C4-2B (cell line): ENCODE data around the gene LIPC.

Source experiments
- H3K27ac ChIP-seq: fragments of 450-650 bp; 2 replicates; pipeline ENCODE4 v1.5.1; 2017
- ZFX ChIP-seq: fragments of 450-650 bp; IDR thresholded peaks from 2 replicates; pipeline ENCODE4 v1.6.1; 2017
- TF ChIP-seq, protein P1 (sequence below): fragments of 450-650 bp; conservative IDR thresholded peaks from 2 replicates; pipeline ENCODE4 v1.5.1; 2017; ENCODE audit warnings: mild to moderate bottlenecking

The LIPC gene

DNA sequence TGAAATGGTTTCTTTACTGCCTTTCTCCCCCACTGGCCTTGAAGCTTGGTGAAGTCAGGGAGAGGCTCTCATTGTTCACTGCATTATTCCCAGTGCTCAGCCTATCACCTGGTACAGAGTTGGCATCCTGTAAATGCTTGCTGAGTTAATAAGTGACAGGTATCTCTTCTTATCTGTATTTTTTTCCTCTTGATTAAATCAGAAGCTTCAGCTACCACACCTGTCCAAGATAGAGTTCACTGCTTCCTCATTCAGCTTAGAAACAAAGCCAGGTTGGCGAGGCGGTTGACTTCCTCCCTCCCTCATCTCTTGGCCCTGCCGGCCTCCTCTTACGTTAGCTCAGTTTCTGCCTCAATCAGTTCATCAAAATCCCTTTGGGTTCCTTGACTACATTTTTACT is 142.8 kb downstream of the LIPC start:
- peak overlapping the region; percentile 35; the same call in 1 of the 2 replicates for H3K27ac ChIP-seq
- no peak for TF ChIP-seq ZFX
- TF ChIP-seq, protein P1, sequence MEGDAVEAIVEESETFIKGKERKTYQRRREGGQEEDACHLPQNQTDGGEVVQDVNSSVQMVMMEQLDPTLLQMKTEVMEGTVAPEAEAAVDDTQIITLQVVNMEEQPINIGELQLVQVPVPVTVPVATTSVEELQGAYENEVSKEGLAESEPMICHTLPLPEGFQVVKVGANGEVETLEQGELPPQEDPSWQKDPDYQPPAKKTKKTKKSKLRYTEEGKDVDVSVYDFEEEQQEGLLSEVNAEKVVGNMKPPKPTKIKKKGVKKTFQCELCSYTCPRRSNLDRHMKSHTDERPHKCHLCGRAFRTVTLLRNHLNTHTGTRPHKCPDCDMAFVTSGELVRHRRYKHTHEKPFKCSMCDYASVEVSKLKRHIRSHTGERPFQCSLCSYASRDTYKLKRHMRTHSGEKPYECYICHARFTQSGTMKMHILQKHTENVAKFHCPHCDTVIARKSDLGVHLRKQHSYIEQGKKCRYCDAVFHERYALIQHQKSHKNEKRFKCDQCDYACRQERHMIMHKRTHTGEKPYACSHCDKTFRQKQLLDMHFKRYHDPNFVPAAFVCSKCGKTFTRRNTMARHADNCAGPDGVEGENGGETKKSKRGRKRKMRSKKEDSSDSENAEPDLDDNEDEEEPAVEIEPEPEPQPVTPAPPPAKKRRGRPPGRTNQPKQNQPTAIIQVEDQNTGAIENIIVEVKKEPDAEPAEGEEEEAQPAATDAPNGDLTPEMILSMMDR = no peak

DNA sequence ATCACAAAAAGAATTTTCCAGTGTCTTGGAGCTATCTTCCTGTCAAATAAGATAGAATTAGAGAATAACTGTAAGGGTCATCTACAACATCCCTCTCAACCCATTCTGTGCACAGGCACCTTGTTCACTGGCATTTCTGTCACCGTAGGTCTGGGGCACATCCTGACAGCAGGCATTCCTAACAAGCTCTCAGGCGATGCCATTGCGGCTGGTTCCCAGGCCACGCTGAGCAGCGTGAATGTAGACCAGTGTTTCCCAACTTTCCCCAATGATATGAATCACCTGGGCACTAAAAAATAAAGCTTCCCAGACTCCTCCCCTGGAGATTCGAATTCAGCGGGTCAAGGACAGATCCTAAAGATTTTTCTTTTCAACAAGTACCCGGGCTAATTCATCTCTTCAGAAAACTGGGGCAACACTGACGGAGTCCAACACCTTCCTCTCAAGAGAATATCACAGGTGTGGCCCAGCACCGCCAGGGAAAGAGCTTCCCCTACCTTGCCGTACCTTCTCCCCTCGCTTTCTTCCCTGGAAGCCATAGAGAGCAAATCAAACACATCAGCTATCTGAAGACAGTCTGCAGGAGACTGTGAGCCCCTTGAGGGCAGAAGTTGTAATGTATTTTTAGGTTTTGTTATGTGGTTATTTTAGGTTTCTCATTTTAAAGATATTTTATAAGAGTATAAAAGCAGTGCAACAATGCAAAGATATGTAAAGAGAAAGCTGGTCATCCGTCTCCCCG is 143.4 kb downstream of the LIPC start:
- TF ChIP-seq ZFX = no peak
- TF ChIP-seq, protein P1 = no peak
- peak overlapping the region; percentile 35 for H3K27ac ChIP-seq

DNA sequence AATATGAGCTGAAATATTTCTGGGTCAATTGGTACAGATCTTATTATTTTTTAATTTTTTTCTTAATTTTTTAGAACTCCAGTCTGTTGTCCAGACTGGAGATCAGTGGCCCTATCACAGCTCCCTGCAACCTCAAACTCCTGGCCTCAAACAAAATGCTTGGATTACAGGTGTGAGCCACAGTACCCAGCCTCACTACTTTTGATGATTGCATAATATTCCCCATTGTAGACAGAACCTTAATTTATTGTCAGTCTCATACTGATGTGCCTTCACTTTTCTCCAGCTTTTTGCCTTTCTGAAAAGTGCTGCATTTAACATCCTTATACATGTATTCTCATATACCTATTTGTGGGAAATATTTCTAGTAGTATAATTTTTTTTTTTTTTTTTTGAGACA is 144.9 kb downstream of the LIPC start:
- no peak for TF ChIP-seq ZFX
- H3K27ac ChIP-seq = no peak overlapping the region

DNA sequence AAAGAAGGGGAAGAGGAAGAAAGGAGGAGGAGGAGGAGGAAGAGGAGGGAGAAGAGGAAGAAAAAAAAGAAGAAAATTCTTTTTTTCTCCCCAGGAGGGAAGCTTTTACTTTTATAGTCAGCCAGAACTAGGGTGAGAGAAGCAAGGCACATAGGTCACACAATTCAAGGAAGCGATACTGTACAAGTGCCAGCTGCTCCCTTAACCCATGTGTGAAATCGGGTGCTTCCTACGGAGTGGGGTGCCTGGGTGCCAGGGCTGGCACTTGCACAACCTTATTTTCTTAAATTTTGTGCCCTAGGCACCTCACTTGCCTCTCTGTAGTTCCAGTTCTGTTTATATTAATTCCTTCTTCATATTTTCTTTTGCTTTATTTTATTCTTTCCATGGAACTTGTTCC is 150.4 kb downstream of the LIPC start:
- H3K27ac ChIP-seq = no peak overlapping the region
- TF ChIP-seq, protein P1 = no peak
- TF ChIP-seq ZFX = no peak

DNA sequence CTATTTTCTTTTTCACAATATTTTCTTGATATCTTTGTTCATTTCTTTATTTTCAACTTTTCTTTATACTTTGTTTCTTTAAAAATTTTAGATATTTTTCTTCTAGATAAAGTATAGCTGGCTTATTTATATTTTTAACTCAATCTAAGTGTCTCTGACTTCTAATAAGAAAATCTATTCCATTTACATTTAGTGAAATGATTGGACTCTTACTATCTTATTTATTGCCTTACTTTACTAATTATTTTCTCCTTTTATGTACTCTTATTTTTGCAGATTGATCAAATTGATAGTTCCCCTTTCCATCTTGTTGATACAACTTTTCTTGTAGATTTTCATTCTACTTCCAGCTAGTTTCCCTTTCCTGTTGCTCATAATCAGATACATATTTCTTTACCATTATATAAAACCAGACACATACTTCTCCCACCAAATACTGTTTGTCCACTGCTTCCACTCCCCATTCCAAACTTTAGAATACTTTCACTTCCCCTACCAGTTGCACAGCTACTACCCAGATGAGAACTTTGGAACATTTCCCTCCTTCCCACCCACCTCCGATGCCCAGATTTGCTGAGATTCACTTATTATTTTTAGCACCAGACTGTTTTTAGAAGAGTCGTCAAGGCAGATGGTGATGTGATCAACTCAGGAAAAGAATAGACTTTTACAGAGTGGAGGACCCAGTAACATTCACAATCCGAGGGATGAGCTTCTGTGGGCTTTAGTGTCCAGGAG is 151.5 kb downstream of the LIPC start:
- no peak overlapping the region for H3K27ac ChIP-seq
- TF ChIP-seq ZFX = no peak
- TF ChIP-seq, protein P1 = no peak

DNA sequence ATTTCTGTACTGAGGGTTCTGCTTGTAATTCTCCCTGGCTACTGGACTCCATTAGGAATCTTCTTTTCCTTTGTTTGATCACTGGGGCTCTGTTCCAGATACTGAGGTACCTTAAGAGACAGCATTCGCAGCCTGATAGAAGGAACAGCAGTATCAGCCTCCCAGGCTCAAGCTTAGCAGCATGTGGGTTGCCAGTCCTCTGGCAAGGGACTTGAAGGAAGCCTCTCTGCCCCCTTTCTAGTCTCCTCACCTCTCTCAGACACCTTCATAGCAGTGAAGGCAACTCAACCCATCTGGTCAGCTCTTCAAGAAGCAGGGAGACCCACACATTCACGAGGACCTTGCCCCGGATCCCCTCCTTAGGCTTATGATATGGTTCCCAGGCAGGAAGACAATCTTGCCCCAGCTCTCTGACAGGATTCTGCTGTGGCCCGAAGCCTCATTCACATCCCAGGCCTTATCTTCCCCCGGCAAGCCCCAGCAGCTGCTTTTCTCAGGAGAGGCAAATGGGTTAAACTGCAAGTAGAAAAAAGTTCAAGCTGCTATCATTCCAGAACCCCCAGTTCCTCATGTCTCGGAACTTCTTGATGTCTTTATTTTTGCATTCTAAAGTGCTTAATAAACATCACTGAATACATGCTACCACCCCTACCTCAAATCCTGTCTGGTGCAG is 153.1 kb downstream of the LIPC start:
- H3K27ac ChIP-seq = no peak overlapping the region
- TF ChIP-seq ZFX = no peak
- TF ChIP-seq, protein P1 = no peak

DNA sequence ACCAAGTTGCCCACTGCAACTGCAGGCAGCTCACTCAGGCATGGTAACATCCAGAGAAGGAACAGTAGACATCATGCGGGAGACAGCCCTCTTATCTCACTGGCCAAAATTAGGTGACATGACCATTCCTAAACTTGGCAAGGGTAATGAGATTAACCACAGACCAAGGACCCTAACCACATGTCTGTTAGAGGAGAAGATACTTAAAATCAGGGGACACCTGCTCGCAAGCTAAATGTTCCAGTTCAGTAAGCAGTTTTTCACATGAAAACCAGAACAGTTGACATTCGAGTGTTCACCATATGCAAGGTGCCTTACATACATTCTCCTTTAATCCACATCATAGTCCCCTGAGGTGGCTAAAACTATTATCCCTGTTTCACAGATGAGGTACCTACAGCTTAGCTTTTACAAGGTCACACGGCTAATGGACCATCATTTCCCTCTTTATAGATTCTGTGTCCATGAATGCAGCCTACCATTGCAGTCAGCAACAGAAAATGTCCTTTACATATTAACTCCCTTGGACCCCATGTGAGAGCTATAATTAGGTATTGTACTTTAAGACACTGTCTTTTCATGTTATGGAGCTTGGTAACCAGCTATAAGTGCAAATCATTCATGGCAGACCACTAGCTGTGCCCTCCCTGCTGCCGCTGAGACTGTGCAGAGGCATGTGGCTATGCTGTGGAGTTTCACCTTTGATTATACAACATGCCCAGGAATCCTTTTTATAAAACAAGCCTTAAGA is 154.1 kb downstream of the LIPC start:
- H3K27ac ChIP-seq = no peak overlapping the region
- no peak for TF ChIP-seq ZFX
- TF ChIP-seq, protein P1 = no peak
